ENCODE data around the gene UGCG. TPM values are rescaled to one million over a fixed set of nuclear protein-coding genes. Genes with fewer than 3 reads are reported as not detected.
"Not testable (repeated sequence)": the region's sequence is repeated elsewhere in the genome, so short reads cannot be mapped to it uniquely, and the experiment has no call there.

UGCG gene
- total RNA-seq, 2 experiments from 2014 or later: 12.4 to 13.5 TPM

DNA sequence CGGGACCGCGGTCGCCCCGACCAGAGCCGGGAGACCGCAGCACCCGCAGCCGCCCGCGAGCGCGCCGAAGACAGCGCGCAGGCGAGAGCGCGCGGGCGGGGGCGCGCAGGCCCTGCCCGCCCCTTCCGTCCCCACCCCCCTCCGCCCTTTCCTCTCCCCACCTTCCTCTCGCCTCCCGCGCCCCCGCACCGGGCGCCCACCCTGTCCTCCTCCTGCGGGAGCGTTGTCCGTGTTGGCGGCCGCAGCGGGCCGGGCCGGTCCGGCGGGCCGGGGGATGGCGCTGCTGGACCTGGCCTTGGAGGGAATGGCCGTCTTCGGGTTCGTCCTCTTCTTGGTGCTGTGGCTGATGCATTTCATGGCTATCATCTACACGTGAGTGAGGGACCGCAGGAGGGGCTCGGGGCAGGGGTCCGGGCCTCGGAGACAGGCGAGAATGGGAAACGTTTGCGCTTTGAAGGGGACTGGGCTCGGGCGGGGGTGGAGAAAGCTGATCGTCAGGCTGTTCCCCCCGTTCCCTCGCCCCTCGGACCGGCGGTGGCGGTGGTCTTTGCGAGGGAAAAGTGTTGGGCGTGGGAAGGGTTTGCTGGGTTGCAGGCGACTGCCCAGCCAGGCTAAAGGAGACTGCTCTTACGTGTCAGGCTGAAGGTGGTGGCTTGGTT lies 457 bp downstream of the UGCG start:
- POLR2A ChIA-PET: interaction anchor here (0.6 to 2.9 kb wide), 9 partner anchors 10 to 436 kb away, joined by 3 to 22 read pairs (median 4); partner anchors contain the start of gene PTBP3
- H3K27ac Mint-ChIP-seq: no peak overlapping the region
- H3K9me3 Mint-ChIP-seq: no peaks in the 10 kb centered on the region
- no peaks in the 10 kb centered on the region for H3K27me3 Mint-ChIP-seq
- DNase-seq: no peak
- CTCF ChIA-PET: interaction anchor here (0.6 to 1.7 kb wide), 6 partner anchors 18 to 178 kb away, joined by 3 to 8 read pairs (median 4); no protein-coding TSS in a partner anchor
- peaks cover 19% of the 10 kb centered on the region for H3K4me1 Mint-ChIP-seq (ENCODE audit: low read depth)
- no peak overlapping the region for H3K4me3 Mint-ChIP-seq
- no peaks in the 10 kb centered on the region for H3K36me3 Mint-ChIP-seq
- intact Hi-C loops (cut with micrococcal nuclease): loop anchor here (1.0 to 10.0 kb wide), 9 partner anchors 41 to 480 kb away; partner anchors contain the start of genes DNAJC25, ECPAS, PTBP3 and PTGR1

GRCh38 chr9:111897601-111898137 lies 1.1 kb downstream of the UGCG start:
- ChIA-PET CTCF (interaction anchor here (1.0 to 1.7 kb wide), 5 partner anchors 13 to 177 kb away, joined by 3 to 8 read pairs (median 3); no protein-coding TSS in a partner anchor), POLR2A (interaction anchor here (0.6 to 2.9 kb wide), 6 partner anchors 9 to 104 kb away, joined by 3 to 22 read pairs (median 3); no protein-coding TSS in a partner anchor)
- Mint-ChIP-seq H3K4me3 (no peak overlapping the region), H3K36me3 (no peaks in the 10 kb centered on the region), H3K27ac (no peak overlapping the region), H3K27me3 (no peaks in the 10 kb centered on the region), H3K9me3 (no peaks in the 10 kb centered on the region), H3K4me1 (ENCODE audit: low read depth) (peaks cover 13% of the 10 kb centered on the region)
- intact Hi-C loops (cut with micrococcal nuclease): loop anchor here (1.0 to 10.0 kb wide), 12 partner anchors 19 to 480 kb away; partner anchors contain the start of genes DNAJC25, ECPAS and PTGR1
- DNase-seq: no peak

GRCh38 chr9:111898331-111899096 lies 1.9 kb downstream of the UGCG start:
- Mint-ChIP-seq H3K36me3 (no peaks in the 10 kb centered on the region), H3K27ac (no peak overlapping the region), H3K4me1 (ENCODE audit: low read depth) (peaks cover 12% of the 10 kb centered on the region), H3K9me3 (no peaks in the 10 kb centered on the region), H3K27me3 (no peaks in the 10 kb centered on the region), H3K4me3 (no peak overlapping the region)
- CTCF ChIA-PET: interaction anchor here (1.0 to 1.7 kb wide), 4 partner anchors 12 to 176 kb away, joined by 3 to 8 read pairs (median 4); no protein-coding TSS in a partner anchor
- POLR2A ChIA-PET: interaction anchor here (1.0 to 2.9 kb wide), 4 partner anchors 8 to 95 kb away, joined by 3 to 22 read pairs (median 6); no protein-coding TSS in a partner anchor
- DNase-seq: no peak
- intact Hi-C loops (cut with micrococcal nuclease): loop anchor here (1.0 to 10.0 kb wide), 10 partner anchors 18 to 479 kb away; partner anchors contain the start of genes DNAJC25, ECPAS and PTGR1

- DNase-seq: no peak
- Mint-ChIP-seq H3K9me3 (no peaks in the 10 kb centered on the region), H3K27me3 (no peaks in the 10 kb centered on the region), H3K27ac (no peak overlapping the region), H3K36me3 (no peaks in the 10 kb centered on the region), H3K4me1 (ENCODE audit: low read depth) (peaks cover 23% of the 10 kb centered on the region), H3K4me3 (no peak overlapping the region)
- CTCF ChIA-PET: no interaction called here
- POLR2A ChIA-PET: no interaction called here
- intact Hi-C loops (cut with micrococcal nuclease): no loop called here
Observed at GRCh38 chr9:111900151-111900857, 3.7 kb downstream of the UGCG start.

DNA sequence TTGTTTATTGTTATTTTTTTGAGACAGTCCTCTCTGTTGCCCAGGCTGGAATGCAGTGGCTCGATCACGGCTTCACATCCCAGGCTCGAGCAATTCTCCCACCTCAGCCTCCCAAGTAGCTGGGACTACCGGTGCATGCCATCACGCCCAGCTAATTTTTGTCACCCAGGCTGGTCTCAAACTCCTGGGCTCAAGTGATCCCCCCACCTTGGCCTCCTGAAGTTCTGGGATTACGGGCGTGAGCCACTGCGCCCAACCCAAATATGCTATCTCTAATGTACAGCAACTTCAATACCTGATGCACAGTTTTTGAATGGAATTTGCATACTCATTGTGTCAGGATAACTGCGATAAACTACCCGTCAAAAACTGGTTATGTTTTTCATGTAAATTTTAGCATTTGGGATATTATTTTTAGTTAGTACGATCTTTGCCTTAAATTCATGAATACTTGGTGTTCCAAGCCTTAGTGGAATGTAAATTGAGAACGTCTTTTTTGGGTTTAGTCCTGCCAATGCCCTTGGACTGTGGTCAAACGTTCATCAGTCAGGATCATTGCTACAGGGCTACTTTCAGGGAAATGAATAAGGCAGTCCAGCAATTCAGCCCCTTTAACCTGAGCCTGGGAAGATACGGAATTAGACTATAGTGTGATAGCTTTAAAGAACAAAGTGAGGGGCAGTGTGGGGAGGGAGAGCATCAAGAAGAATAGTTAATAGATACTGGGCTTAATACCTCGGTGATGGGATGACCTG lies 4.4 kb downstream of the UGCG start:
- H3K4me3 Mint-ChIP-seq: no peak overlapping the region
- H3K27me3 Mint-ChIP-seq: no peaks in the 10 kb centered on the region
- POLR2A ChIA-PET: no interaction called here
- DNase-seq: no peak
- peaks cover 24% of the 10 kb centered on the region for H3K4me1 Mint-ChIP-seq (ENCODE audit: low read depth)
- CTCF ChIA-PET: interaction anchor here (1.4 kb wide), 1 partner anchor 174 kb away, joined by 5 read pairs; no protein-coding TSS in a partner anchor
- H3K9me3 Mint-ChIP-seq: no peaks in the 10 kb centered on the region
- H3K27ac Mint-ChIP-seq: no peak overlapping the region
- intact Hi-C loops (cut with micrococcal nuclease): no loop called here
- peaks cover under 1% of the 10 kb centered on the region for H3K36me3 Mint-ChIP-seq

DNA sequence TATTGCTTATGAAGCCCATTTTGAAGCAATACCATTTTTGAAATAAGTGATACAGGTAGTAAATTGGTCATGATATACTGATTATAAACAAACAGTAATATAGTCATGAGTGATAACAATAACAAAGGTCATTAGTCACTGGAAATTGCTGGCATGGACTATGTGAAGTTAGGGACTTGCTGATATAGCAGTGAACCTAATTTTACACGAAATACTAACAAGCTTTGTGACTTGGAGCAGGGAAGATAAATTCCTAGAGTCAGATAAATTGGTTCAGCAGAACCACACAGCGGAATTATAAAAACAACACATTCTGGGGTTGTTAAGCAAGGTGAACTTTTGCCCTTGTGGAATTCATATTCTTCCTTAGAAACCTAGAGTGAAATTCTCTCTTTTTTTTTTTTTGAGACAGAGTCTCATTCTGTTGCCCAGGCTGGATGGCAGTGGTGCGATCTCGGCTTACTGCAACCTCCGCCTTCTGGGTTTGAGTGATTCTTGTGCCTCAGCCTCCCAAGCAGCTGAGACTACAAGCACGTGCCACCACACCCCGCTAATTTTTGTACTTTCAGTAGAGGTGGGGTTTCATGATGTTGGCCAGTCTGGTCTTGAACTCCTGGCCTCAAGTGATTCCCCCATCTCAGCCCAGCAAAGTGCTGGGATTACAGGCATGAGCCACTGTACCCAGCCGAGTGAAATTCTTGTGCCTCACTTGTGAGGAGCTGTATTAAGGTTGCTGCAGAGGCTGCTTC lies 6.0 kb downstream of the UGCG start:
- Mint-ChIP-seq H3K27ac (no peak overlapping the region), H3K4me1 (ENCODE audit: low read depth) (peaks cover 32% of the 10 kb centered on the region), H3K36me3 (peaks cover 3% of the 10 kb centered on the region), H3K4me3 (no peak overlapping the region), H3K27me3 (no peaks in the 10 kb centered on the region), H3K9me3 (no peaks in the 10 kb centered on the region)
- DNase-seq: no peak
- ChIA-PET CTCF (interaction anchor here (1.4 kb wide), 1 partner anchor 172 kb away, joined by 5 read pairs; no protein-coding TSS in a partner anchor), POLR2A (interaction anchor here (0.6 kb wide), 1 partner anchor 34 kb away, joined by 3 read pairs; no protein-coding TSS in a partner anchor)
- intact Hi-C loops (cut with micrococcal nuclease): no loop called here

DNA sequence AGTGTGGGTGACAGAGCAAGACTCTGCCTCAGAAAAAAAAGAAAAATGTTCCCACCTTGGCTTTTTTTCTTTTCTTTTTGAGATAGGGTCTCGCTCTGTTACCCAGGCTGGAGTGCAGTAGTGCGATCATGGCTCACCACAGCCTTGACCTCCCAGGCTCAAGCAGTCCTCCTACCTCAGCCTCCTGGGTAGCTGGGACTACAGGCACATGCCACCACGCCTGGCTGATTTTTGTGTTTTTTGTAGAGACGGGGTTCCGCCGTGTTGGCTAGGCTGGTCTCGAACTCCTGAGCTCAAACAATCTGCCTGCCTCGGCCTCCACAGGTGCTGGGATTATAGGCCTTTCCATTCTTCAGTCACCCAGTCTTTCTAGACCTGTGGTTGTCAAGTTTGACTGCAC lies 6.9 kb downstream of the UGCG start:
- H3K9me3 Mint-ChIP-seq; H3K27me3 Mint-ChIP-seq; DNase-seq; H3K36me3 Mint-ChIP-seq; intact Hi-C loops (cut with micrococcal nuclease); H3K27ac Mint-ChIP-seq; CTCF ChIA-PET; POLR2A ChIA-PET; H3K4me3 Mint-ChIP-seq: not testable (repeated sequence)
- peaks cover 41% of the 10 kb centered on the region for H3K4me1 Mint-ChIP-seq (ENCODE audit: low read depth)

DNA sequence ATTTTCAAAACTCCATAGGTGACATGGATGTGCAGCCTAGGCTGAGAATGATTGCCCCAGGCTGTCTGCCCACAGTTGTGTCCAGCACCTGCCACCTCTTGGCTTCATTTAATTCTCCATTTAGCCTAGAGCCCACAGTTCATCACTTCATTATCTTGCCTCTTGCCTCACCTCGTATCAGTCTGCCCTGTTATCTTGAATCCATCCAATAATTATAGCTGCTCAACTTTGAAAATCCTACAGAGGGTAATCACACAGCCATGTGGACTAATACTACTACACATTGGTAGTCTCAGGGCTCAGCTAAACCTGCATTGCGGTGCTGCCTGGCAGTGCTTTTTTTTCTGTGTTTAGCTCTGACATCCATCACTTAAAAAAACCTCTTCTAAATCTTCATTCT lies 7.4 kb downstream of the UGCG start:
- no peak for DNase-seq
- H3K36me3 Mint-ChIP-seq: peaks cover 3% of the 10 kb centered on the region
- CTCF ChIA-PET: interaction anchor here (0.8 kb wide), 1 partner anchor 209 kb away, joined by 3 read pairs; no protein-coding TSS in a partner anchor
- no peaks in the 10 kb centered on the region for H3K27me3 Mint-ChIP-seq
- no peak overlapping the region for H3K27ac Mint-ChIP-seq
- intact Hi-C loops (cut with micrococcal nuclease): no loop called here
- POLR2A ChIA-PET: no interaction called here
- H3K4me1 Mint-ChIP-seq (ENCODE audit: low read depth): peaks cover 45% of the 10 kb centered on the region
- no peak overlapping the region for H3K4me3 Mint-ChIP-seq
- no peaks in the 10 kb centered on the region for H3K9me3 Mint-ChIP-seq

DNA sequence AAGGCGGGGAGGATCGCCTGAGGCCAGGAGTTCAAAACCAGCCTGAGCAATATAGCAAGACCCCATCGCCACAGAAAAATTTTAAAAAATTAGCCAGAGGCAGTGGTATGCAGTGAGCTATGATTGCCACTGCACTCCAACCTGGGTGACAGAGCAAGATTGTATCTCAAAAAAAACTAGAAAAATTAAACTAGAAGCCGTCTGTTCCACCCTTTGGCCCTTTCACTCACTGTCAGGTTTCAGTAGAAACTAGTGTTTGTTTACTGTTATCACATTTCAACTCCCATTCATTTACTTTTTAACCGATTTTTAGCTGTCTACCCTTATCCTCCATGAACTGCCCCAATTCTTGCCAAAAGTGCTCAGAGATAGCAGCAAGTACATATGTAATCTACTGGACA lies 8.3 kb downstream of the UGCG start:
- no peaks in the 10 kb centered on the region for H3K9me3 Mint-ChIP-seq

DNA sequence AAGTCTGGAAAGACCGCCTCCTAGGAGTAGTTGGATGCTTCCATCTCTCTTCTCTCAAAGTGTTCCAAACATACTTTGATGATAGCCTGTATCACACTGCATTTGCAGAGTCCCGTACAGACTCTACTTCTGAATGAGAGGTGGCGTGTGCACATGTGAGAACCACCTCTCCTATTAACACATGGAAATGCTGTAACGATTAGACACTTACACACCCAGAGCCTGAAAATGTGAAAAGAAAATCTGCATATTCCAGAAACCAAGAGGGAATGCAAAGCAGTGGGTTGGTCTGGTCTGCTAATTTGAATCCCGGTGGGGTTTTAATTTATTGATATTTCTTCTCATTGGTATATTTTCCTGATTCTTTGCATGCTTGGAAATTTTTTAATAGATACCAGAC lies 10.5 kb downstream of the UGCG start:
- H3K36me3 Mint-ChIP-seq: peaks cover 3% of the 10 kb centered on the region
- POLR2A ChIA-PET: interaction anchor here (0.9 kb wide), 2 partner anchors 9 to 11 kb away, joined by 3 read pairs; partner anchors contain the start of gene UGCG
- no peak for DNase-seq
- intact Hi-C loops (cut with micrococcal nuclease): no loop called here
- H3K4me3 Mint-ChIP-seq: no peak overlapping the region
- H3K27me3 Mint-ChIP-seq: no peaks in the 10 kb centered on the region
- H3K4me1 Mint-ChIP-seq (ENCODE audit: low read depth): peaks cover 66% of the 10 kb centered on the region
- H3K9me3 Mint-ChIP-seq: no peaks in the 10 kb centered on the region
- CTCF ChIA-PET: no interaction called here
- no peak overlapping the region for H3K27ac Mint-ChIP-seq

More for the DNA sequence above, 8.3 kb downstream of the UGCG start:
- H3K4me3 Mint-ChIP-seq: no peak overlapping the region
- intact Hi-C loops (cut with micrococcal nuclease): no loop called here
- POLR2A ChIA-PET: no interaction called here
- DNase-seq: no peak
- H3K36me3 Mint-ChIP-seq: peaks cover 3% of the 10 kb centered on the region
- peaks cover 53% of the 10 kb centered on the region for H3K4me1 Mint-ChIP-seq (ENCODE audit: low read depth)
- CTCF ChIA-PET: interaction anchor here (0.8 kb wide), 1 partner anchor 208 kb away, joined by 3 read pairs; no protein-coding TSS in a partner anchor
- no peak overlapping the region for H3K27ac Mint-ChIP-seq
- H3K27me3 Mint-ChIP-seq: no peaks in the 10 kb centered on the region
